Keratinocyte (primary cell): ENCODE measurements around the gene RFX3. TPM values are rescaled to one million over a fixed set of nuclear protein-coding genes. Genes with fewer than 3 reads are reported as not detected.

Experiments
- DNase-seq: peaks from one replicate; pipeline ENCODE4 v3.0.0-alpha.2; 2011; ENCODE audit warnings: low read depth, missing footprints, low spot score
- FAIRE-seq: peaks from 2 replicates; lab custom pipeline; 2011; peaks lifted over from hg19 to GRCh38; lab: Jason Lieb, UNC
- H2AFZ ChIP-seq: 2 replicates; pipeline ENCODE4 v1.6.0; 2012; ENCODE audit warnings: low read length, control low read depth, inconsistent platforms; ENCODE audit not compliant: control insufficient read depth
- H3K27ac ChIP-seq: 2 replicates; pipeline ENCODE4 v1.5.1; 2011; ENCODE audit warnings: low read length; ENCODE audit not compliant: control insufficient read depth, insufficient read depth
- H3K27me3 ChIP-seq: 3 replicates; pipeline ENCODE4 v1.6.0; 2011; ENCODE audit warnings: low read length; ENCODE audit not compliant: control insufficient read depth, insufficient read depth; ENCODE audit errors: extremely low read depth
- H3K36me3 ChIP-seq, 2 experiments: 2 replicates in 1 of 2; 3 replicates in 1 of 2; pipeline ENCODE4 v1.5.1; 2011; ENCODE audit warnings: low read length in 2 of 2, mild to moderate bottlenecking in 1 of 2; ENCODE audit not compliant: control insufficient read depth in 2 of 2, insufficient read depth in 2 of 2; ENCODE audit errors: extremely low read depth in 1 of 2
- H3K4me1 ChIP-seq: 3 replicates; pipeline ENCODE4 v1.5.1; 2011; ENCODE audit warnings: low read length; ENCODE audit not compliant: control insufficient read depth, insufficient read depth; ENCODE audit errors: extremely low read depth
- H3K4me2 ChIP-seq: 3 replicates; pipeline ENCODE4 v1.6.0; 2011; ENCODE audit warnings: low read depth, low read length; ENCODE audit not compliant: control insufficient read depth, insufficient read depth; ENCODE audit errors: extremely low read depth
- H3K4me3 ChIP-seq, 3 experiments: fragments of 200-600 bp in 1 of 3; sonication (generic) in 1 of 3; 2 replicates in 2 of 3; 3 replicates in 1 of 3; pipeline ENCODE4 v1.5.1; 2011 to 2016; ENCODE audit warnings: low read length in 3 of 3, mild to moderate bottlenecking in 3 of 3, control low read depth in 2 of 3, inconsistent platforms in 1 of 3, low read depth in 1 of 3, mixed read lengths in 1 of 3, mixed run types in 1 of 3, moderate library complexity in 1 of 3; ENCODE audit not compliant: control insufficient read depth in 2 of 3, insufficient read depth in 2 of 3; ENCODE audit errors: extremely low read depth in 1 of 3
- H3K79me2 ChIP-seq: 2 replicates; pipeline ENCODE4 v1.6.0; 2012; ENCODE audit warnings: low read length; ENCODE audit not compliant: control insufficient read depth, insufficient read depth
- H3K9ac ChIP-seq: 3 replicates; pipeline ENCODE4 v1.6.0; 2011; ENCODE audit warnings: low read length; ENCODE audit not compliant: control insufficient read depth, insufficient read depth; ENCODE audit errors: extremely low read depth
- H3K9me1 ChIP-seq: 3 replicates; pipeline ENCODE4 v1.6.0; 2011; ENCODE audit warnings: low read length; ENCODE audit not compliant: control insufficient read depth, insufficient read depth; ENCODE audit errors: extremely low read depth
- H3K9me3 ChIP-seq: 2 replicates; pipeline ENCODE4 v1.5.1; 2012; ENCODE audit warnings: low read depth, low read length; ENCODE audit not compliant: control insufficient read depth
- H4K20me1 ChIP-seq: 3 replicates; pipeline ENCODE4 v1.6.0; 2011; ENCODE audit warnings: low read length; ENCODE audit not compliant: control insufficient read depth, insufficient read depth; ENCODE audit errors: extremely low read depth
- EZH2 ChIP-seq: IDR thresholded peaks from one replicate; pipeline ENCODE4 v1.6.1; 2012; ENCODE audit warnings: inconsistent platforms, mild to moderate bottlenecking, low read length, moderate library complexity
- dilution Hi-C: fragments of 300-500 bp; cut with MboI; formaldehyde crosslinking; loops from one replicate; pipeline ENCODE4 v1.7.0; 2020; ENCODE audit warnings: low sequenced_read_pairs; ENCODE audit not compliant: extremely low pct_ligation_motif_present
- polyA plus RNA-seq, 5 experiments: library from polyadenylated mRNA; depleted of rRNA in 3 of 5; stranded (reverse) in 3 of 5; stranded (forward) in 1 of 5; unstranded in 1 of 5; fragments of >200 nt; gene quantifications; 1 replicate in 1 of 5; 2 replicates in 3 of 5; 3 replicates in 1 of 5; pipeline versions ENCODE4 v1.2.1 to v1.2.3, GENCODE V29; 2011 to 2012; ENCODE audit warnings: missing spikeins in 2 of 5, low read depth in 1 of 5, low replicate concordance in 1 of 5
- TF ChIP-seq, protein P1 (sequence below), 3 experiments: IDR thresholded peaks in 1 of 3; conservative IDR thresholded peaks in 1 of 3; optimal IDR thresholded peaks in 1 of 3; 2 replicates in 2 of 3; 3 replicates in 1 of 3; pipeline versions ENCODE3 to v1.5.1; 2011; ENCODE audit warnings: low read length in 3 of 3, mild to moderate bottlenecking in 3 of 3, moderate library complexity in 2 of 3, control low read depth in 1 of 3, inconsistent platforms in 1 of 3; ENCODE audit not compliant: insufficient read depth in 2 of 3; ENCODE audit errors: extremely low read depth in 1 of 3

The RFX3 gene
- polyA plus RNA-seq, 1 donor (not counting 4 experiments of a cell fraction or from before 2014, with no cell fraction given) = 1.8 TPM

DNA sequence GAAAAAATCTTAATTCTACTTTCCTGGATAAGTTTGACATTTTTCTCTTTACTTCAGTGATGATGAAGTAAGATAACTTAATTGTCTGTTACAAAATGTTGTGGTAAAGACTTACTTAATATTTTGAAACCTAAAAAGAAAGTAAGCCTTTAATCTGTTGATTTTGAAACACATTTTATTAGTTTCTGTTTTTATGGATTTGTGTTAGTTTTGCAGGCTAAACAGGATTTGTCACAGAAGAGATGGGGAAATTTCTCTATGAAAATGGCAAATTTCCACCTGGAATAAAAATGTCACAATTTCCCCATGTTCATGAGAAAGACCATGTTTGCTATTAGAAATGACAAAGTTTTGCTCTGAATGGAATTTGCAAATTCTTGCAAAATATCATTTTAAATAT, 237.1 kb downstream of the RFX3 start:
- Histone ChIP-seq H4K20me1 (no peaks in the 10 kb centered on the region), H3K9me1 (no peaks in the 10 kb centered on the region), H3K4me1 (no peaks in the 10 kb centered on the region), H3K27me3 (no peaks in the 10 kb centered on the region), H3K9me3 (no peaks in the 10 kb centered on the region), H3K36me3 (no peaks in the 10 kb centered on the region), H3K79me2 (no peaks in the 10 kb centered on the region), H3K27ac (no peak overlapping the region), H3K4me2 (no peak overlapping the region), H2AFZ (no peak overlapping the region), H3K9ac (no peak overlapping the region), H3K4me3 (no peak overlapping the region)
- DNase-seq (no peak), FAIRE-seq (no peak)
- dilution Hi-C loops = no loop called here
- no peak for TF ChIP-seq EZH2
- TF ChIP-seq, protein P1, sequence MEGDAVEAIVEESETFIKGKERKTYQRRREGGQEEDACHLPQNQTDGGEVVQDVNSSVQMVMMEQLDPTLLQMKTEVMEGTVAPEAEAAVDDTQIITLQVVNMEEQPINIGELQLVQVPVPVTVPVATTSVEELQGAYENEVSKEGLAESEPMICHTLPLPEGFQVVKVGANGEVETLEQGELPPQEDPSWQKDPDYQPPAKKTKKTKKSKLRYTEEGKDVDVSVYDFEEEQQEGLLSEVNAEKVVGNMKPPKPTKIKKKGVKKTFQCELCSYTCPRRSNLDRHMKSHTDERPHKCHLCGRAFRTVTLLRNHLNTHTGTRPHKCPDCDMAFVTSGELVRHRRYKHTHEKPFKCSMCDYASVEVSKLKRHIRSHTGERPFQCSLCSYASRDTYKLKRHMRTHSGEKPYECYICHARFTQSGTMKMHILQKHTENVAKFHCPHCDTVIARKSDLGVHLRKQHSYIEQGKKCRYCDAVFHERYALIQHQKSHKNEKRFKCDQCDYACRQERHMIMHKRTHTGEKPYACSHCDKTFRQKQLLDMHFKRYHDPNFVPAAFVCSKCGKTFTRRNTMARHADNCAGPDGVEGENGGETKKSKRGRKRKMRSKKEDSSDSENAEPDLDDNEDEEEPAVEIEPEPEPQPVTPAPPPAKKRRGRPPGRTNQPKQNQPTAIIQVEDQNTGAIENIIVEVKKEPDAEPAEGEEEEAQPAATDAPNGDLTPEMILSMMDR (optimal IDR thresholded peaks at IDR 0.05 in 1 of 3, IDR thresholded peaks at IDR 0.05 in 1 of 3, conservative IDR thresholded peaks at IDR 0.05 in 1 of 3; ENCODE audit: extremely low read depth in 1 of 3, insufficient read depth in 2 of 3, low read length in 3 of 3) = no peak

DNA sequence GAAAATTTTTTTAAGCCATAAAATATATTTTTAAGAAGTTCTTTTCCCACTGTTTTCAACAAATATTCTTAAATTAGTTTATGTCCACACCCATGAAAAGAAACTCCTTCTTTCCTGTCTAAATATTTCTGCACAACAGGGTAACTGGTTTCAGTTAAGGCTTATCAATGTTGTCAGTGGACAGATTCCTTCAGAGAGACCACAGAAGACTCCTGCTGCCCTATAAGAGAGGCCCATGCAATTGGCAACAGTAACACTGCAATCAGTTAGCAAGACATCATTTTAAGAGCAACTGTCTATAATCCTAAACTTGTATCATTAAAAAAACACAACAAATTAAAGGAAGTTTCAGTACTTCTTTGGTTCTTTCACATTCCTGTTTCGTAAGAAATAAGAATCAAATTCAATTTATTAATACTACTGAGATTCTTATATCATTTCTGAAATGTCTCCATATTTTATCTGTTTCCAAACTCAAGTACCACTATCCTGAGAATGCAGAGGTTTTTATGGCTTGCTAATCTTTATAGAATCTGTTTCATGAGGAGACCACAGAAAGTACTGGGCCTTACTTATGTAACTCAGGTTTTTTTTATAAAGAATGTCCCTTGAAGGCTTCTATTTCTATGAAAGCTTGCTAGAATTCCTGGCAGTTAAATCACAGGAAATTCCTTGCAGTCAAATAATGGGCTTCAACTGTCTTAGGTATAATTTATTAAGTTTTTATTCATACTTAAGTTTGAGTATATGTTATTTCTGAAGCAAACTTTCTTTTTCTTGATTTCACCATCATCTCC, 240.2 kb downstream of the RFX3 start:
- no peak overlapping the region for H3K4me2 ChIP-seq
- no peak for FAIRE-seq
- TF ChIP-seq, protein P1 (optimal IDR thresholded peaks at IDR 0.05 in 1 of 3, IDR thresholded peaks at IDR 0.05 in 1 of 3, conservative IDR thresholded peaks at IDR 0.05 in 1 of 3; ENCODE audit: extremely low read depth in 1 of 3, insufficient read depth in 2 of 3, low read length in 3 of 3) = no peak
- TF ChIP-seq EZH2 = no peak
- no peak overlapping the region for H2AFZ ChIP-seq
- H3K27ac ChIP-seq = no peak overlapping the region
- H3K27me3 ChIP-seq = no peaks in the 10 kb centered on the region
- H3K9ac ChIP-seq = no peak overlapping the region
- DNase-seq = no peak
- no peaks in the 10 kb centered on the region for H3K9me3 ChIP-seq
- no peaks in the 10 kb centered on the region for H3K36me3 ChIP-seq
- H3K4me3 ChIP-seq = no peak overlapping the region
- H3K4me1 ChIP-seq = no peaks in the 10 kb centered on the region
- H3K79me2 ChIP-seq = no peaks in the 10 kb centered on the region
- dilution Hi-C loops = no loop called here
- H3K9me1 ChIP-seq = no peaks in the 10 kb centered on the region
- no peaks in the 10 kb centered on the region for H4K20me1 ChIP-seq
